Middle frontal gyrus (tissue), 1 donor: Measurements from ENCODE around the gene YWHAE.
"Not testable (repeated sequence)": the region's sequence is repeated elsewhere in the genome, so short reads cannot be mapped to it uniquely, and the experiment has no call there.

ENCODE experiments used
- DNase-seq: peaks from one replicate; pipeline ENCODE4 v3.0.0-alpha.2; 2015; ENCODE audit warnings: low spot score; ENCODE audit errors: extremely low spot score

YWHAE gene

DNA sequence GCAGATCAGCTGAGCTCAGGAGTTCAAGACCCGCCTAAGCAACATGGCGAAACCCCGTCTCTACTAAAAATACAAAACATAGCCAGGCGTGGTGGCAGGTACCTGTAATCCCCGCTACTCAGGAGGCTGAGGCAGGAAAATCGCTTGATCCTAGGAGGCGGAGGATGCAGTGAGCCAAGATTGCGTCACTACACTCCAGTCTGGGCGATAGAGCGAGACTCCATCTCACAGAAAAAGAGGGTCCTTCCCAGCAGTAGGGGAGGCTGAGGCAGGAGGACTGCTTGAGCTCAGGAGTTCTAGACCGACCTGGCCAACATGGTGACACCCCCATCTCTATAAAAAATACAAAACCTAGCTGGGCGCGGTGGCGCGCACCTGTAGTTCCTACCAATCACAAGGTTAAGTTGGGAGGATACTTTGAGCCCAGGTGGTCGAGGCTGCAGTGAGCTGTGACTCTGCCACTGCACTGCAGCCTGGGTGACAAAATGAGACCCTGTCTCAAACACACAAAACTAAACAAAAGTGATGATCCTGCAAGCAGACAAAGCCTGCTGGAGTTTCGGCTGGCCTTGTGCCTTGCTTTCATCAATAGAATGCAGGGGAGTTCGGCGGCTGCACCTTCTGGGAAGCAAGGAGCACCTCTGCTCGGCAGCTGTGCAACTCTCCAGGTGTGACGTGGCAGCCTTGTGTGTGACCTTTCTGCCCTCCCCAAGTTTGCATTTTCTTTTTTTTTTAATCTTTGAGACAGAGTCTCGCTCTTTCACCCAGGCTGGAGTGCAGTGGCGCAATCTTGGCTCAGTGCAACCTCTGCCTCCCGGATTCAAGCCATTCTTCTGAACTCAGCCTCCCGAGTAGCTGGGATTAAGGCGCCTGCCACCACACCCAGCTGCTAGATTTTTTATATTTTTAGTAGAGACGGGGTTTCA is 12.4 kb upstream of the YWHAE start:
- no peak for DNase-seq

DNA sequence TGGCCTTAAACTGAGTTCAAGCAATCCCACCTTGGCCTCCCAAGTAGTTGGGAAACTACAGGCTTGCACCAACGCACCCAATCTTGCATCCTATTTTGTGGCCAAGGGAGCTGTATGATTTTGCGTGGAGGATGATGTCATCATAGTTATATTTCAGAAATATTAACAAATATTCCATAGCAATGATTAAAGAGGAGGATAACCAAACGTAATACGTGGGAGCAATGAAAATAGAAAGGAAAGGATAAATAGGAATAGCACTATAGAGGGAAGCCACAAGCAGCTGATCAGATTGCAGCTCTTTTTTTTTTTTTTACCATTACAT is 2.2 kb upstream of the YWHAE start:
- DNase-seq: no peak

DNA sequence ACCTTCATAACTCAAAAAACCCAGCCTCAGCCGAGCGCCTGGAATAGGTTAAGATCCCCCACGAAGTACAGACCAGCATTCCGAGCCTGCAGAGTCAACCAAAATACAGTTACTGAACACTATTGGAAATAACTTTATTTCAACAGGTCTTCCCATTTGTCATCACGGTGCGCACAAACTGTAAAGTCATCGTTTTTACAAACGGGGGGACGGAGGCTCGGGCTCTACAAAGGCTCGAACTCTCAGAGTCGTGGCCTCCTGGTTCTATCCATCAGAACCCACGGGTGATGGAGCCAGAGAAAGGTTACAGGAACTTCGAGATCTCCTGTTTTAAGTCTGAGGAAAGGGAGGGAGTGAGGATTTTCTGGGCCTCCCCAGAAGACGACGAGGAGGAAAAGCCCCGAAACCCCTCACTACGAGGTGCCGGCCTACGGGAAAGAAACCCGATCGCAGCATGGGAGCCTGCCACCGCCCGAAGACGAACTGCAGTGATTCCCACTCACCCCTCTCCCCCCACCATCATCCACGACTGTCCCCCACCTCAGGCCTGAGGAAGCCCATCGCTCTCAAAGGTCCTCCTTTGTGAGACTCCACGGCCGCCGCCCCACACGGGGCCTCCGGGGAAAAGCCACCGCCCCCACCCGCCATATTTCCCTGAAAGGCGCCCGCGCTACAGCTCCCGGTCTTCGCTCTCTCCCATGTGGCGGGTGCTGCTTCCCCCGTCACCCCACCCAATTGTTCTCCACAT is 917 bp downstream of the YWHAE start:
- no peak for DNase-seq

DNA sequence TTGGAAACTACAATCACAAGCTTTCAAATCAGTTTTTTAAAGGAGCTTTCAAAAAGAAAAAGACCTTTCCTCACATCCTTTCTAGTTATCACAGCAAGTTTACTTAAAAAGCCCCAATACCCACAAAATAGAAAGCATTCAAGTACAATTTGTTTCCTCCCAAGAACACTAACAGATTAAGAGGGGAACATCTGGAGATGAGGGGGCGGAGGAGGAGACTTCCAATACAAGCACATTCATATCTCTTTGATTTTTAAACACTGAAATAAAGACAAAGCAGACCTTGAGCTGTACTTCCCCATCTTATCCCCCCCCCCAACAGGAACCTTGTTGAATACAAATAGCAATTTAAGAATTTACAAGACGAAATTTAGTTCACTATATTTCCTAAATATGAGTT is 2.0 kb downstream of the YWHAE start:
- no peak for DNase-seq

DNA sequence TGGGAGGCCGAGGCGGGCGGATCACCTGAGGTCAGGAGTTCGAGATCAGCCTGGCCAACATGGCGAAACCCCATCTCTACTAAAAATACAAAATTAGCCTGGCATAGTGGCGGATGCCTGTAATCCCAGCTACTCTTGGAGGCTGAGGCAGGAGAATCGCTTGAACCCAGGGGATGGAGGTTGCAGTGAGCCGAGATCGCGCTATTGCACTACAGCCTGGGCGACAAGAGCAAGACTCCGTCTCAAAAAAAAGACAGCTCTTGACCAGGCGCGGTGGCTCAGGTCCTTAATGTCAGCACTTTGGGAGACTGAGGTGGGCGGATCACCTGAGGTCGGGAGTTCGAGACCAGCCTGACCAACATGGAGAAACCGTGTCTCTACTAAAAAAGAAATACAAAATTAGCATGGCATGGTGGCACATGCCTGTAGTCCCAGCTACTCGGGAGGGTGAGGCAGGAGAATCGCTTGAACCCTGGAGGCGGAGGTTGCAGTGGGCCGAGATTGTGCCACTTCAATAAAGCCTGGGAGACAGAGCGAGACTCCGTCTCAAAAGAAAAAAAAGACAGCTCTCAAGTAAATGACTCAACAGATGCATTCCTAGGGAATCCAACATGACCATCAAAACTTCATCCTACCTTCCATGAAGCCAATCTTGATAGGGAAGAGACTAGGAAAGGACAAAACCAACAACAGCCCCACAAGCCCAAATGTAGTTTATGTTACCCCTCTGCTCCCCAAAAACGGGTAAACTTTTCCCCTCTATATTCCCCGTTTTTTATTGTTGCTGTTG is 4.0 kb downstream of the YWHAE start:
- not testable (repeated sequence) for DNase-seq

DNA sequence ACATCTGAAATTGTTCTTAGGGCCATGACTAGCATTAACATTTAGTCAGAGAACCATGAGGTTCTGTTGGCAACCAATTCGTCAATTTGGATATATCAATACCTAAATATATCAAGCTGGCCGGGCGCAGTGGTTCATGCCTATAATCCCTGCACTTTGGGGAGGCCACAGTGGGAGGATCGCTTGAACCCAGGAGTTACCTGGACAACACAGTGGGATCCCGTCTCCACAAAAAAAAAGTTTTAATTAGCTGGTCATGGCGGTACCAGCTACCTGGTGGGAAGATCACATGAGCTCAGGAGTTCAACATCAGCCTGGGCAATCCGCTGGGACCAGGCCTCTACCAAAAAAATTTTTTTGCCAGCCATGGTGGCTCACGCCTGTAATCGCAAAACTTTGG is 8.4 kb downstream of the YWHAE start:
- no peak for DNase-seq

DNA sequence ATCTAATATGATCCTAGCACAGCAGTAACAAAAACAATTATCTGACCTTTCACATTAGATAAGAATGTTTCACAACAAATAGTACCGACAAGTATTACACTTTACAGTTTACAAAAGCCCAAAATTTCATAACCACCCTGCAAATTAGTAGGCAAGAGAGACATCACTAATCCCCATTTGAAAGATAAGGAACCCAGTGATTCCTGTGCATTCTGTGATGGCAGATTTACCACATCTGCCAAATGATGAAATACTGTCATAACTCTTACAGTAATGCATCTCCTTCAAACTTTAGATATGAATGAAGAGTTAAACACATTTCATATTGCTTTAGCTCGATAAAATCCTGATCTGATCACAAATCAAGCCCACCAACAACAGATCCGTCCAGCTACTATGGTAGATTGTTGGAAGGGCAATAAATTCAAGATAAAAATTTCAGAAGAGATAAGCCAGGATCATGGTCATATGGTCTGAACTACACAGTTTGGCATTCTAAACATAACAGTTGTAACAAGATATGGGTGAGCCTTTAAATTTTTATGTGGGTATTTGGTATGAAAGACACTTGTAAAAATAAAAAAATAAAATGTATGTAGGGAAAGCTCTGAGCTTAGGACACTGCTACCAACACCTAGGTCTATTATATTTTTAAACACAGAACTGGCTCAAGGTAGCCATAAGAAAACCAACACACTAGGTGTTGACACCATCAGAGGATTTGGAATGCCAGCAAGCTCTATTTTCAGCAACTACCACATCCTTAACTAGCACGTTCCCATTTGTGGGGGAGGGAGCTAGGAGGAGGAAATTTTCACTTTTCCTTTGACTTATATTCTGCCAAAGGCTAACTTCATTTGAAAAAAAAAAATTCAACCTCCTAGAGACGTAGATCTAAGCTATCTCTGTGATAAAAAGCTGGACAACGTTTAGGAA is 9.3 kb downstream of the YWHAE start:
- DNase-seq: no peak

DNA sequence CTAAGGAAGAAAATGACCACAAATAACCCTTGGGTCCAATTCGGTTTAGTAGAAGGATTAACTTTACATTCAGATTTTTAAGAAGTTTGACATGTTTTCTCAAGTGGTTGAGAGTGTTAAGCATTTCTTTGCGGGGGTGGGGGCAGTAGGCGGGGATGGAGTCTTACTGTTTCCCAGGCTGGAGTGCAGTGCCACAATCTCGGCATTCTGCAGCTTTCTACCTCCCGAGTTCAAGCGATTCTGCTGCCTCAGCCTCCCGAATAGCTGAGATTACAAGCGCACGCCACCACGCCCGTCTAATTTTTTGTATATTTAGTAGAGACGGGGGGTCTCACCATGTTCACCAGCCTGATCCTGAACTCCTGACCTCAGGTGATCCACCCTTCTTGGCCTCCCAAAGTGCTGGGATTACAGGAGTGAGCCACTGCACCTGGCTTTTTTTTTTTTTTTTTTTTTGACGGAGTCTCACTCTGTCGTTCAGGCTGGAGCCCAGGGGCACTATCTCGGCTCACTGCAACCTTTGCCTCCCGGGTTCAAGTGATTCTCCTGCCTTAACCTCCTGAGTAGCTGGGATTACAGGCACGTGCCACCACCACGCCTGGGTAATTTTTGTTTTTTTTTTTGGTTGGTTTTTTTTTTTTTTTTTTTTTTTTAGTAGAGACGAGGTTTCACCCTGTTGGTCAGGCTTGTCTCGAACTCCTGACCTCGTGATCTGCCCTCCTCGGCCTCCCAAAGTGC is 12.4 kb downstream of the YWHAE start:
- not testable (repeated sequence) for DNase-seq

DNA sequence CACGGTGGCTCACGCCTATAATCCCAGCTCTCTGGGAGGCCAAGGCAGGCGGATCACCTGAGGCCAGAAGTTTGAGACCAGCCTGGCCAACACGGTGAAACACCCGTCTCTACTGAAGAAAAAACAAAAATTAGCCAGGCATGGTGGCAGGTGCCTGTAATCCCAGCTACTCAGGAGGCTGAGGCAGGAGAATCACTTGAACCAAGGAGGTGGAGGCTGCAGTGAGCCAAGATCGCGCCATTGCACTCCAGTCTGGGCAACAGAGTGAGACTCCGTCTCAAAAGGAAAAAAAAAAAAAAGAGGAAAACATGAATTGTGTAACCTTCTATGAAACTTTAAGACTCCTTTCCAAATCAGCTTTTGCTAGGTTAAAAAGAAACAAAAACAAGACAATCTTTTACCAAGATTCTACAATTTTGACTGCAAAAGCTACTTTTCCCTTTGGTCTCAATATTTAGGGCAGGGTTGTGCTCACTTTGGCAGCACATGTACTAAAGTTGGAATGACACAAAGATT is 13.3 kb downstream of the YWHAE start:
- DNase-seq: not testable (repeated sequence)

DNA sequence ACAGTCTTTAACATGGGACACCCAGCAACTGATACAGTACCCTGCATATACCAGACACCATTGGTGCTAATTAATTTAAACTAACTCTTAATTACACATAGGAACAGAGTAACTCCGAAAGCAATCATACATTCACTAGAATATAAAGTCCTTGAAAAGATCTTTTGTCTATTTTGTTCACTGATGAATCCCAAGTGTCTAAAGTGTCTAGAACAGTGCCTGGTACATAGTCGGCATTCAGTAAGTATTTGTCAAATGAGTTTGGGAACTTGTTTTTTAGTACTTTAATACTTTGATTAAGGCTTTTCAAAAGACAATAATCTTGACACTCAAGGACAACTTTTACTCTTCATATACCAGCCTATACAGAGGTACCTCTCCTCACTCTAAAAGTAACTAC is 13.8 kb downstream of the YWHAE start:
- no peak for DNase-seq

DNA sequence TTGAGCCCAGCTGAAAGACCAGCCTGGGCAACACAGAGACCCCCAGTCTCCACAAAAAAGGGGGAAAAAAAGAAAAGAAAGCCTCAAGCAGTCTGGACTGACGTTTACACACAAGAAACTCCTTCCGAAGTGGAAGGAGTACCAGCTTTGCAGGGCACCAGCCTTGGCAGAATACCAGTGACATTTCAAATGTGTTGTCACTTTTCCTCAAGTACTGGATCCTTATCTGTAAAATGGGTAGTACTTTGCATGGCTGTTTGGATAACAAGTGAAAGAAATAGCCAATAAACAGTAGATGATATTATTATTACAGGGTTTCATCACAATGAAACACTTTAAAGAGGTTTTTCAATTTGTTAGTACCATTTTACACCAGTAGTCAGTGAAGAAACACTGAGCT is 14.2 kb downstream of the YWHAE start:
- DNase-seq: no peak

DNA sequence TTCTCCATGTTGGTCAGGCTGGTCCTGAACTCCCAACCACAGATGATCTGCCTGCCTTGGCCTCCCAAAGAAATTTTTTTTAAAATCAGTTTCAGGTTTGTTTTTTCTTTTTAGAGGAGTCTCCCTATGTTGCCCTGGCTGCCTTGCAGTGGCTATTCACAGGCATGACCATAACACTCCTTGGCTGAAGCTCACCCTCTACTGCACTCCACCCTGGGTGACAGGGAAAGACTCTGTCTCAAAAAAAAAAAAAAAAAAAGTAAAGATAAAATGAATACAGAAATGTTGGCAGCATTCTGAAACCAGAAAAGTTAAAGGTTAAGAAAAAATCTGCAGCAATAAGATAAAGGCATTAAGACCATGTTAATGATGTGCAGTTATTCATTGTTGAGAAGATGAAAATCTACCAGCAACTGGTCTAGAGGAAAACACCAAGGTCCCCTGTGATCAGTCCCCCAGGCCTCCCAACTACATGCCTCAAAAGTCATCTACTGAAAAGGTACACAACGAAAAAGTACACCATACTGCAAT is 15.1 kb downstream of the YWHAE start:
- no peak for DNase-seq

DNA sequence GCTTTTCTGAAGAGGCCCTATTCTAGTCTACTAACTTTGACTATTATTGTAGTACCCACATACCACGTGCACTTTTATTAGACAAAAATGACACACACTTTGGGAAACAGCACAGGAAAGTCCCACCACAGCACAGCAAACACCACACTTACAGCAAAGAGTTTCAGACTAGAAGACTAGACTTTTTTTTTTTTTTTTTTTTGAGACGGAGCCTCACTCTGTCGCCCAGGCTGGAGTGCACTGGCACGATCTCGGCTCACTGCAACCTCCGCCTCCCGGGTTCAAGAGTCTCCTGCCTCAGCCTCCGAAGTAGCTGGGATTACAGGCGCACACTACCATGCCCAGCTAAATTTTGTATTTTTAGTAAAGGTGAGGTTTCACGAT is 20.1 kb downstream of the YWHAE start:
- no peak for DNase-seq

DNA sequence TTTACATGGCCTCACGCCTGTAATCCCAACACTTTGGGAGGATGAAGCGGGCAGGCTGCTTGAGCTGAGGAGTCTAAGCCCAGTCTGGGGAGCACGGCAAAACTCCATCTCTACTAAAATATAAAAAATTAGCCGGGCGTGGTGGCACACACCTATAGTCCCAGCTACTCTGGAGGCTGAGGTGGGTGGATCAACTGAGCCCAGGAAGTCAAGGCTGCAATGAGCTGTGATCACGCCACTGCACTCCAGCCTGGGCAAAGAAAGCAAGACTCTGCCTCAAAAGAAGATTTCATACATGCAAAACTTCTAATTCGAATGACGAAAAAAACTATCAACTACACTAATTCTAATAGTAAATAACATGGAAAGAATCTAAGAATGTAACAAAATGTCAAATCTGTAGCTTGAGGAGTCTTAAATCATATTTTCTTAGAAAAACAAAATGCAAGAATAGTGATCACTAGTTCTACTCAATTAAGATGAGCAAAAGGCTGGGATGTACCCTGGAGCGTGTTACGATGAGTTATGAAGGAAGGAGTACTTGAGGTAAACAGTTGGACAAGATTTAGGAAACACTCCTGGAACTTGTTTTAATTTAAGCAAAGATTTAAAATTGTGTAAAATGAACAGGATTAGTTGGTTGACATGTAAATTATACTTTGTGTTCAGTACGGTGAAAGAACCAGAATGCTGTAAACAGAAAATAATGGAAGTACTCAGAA is 20.7 kb downstream of the YWHAE start:
- DNase-seq: no peak

DNA sequence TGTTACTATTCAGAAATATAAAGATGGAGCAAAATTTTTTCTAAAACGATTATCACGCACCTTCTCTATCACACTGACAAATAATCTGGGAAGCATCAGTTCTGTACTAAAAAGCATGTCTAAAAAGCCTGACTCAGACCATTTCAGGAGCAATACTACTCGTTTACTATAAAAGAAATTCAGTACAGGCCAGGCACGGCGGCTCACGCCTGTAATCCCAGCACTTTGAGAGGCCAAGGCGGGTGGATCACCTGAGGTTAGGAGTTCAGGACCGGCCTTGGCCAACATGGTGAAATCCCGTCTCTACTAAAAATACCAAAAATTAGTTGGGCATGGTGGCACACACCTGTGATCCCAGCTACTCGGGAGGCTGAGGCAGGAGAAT is 21.6 kb downstream of the YWHAE start:
- DNase-seq: not testable (repeated sequence)

DNA sequence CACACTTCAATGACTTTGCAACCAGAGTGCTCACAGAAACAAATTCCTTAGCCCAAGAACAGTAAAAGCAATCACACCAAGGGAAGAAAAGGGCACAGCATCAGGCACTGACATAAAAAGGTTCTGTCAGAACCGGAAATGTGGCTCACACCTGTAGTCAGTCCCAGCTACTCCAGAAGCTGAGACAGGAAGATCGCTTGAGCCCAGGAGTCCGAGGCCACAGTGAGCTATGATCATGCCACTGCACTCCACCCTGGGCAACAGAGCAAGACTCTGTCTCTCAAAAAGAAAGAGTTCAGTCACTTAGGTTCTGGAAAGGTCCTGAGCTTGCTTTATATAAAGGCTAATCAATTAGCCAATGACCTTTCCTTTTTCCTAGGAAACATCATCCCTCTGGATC is 22.7 kb downstream of the YWHAE start:
- DNase-seq: no peak

DNA sequence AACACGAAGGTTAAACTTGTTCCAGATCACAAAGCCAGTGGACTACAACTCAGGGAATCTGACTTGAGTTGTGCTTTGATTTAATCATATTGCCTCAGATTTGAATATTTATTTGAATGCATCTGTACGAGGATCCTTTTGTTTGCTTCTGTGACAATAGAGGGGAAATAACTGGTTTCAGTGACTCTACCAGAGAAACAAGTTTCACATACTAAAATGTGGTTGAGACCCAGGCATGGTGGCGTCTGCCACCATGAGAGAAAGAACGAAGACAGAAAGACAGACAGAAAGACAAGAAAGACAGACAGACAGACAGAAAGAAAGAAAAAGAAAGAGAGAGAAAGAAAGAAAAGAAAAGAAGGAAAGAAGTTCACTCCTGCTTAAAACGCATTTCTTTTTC is 24.0 kb downstream of the YWHAE start:
- no peak for DNase-seq

DNA sequence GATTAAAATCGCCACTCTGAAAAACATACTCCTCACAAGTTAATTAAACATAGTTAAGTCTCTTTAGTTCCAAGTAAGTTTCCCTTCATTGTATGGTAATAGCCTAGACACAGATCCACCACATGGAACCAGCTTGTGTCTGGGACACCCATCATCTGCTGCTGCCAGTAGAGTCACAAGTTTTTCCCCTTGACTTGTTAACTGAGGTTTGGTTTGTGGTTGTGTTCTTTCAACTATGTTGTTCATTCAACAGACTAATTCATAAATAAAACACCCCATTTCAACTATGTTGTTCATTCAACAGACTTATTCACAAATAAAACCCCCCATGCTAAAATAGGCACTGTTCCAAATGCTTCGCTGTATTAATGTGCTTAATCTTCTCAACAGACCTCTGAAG is 24.4 kb downstream of the YWHAE start:
- no peak for DNase-seq
